H9 (cell line): ENCODE results near the gene AP1AR. TPM values are rescaled to one million over a fixed set of nuclear protein-coding genes. Genes with fewer than 3 reads are reported as not detected.

Experiments used
- DNase-seq: peaks from one replicate; pipeline ENCODE4 v3.0.0-alpha.2; 2017
- H2AFZ ChIP-seq: one replicate; pipeline ENCODE4 v1.6.1; 2013; ENCODE audit warnings: mild to moderate bottlenecking, low read length, control low read depth, moderate library complexity
- H2AK5ac ChIP-seq: 2 replicates; pipeline ENCODE4 v1.6.1; 2013; ENCODE audit warnings: low read length, control low read depth, mixed read lengths; ENCODE audit not compliant: insufficient read length
- H2BK120ac ChIP-seq: one replicate; pipeline ENCODE4 v1.6.1; 2013; ENCODE audit warnings: low read depth, mild to moderate bottlenecking, low read length, control low read depth, inconsistent platforms; ENCODE audit not compliant: poor library complexity, severe bottlenecking
- H2BK12ac ChIP-seq: 2 replicates; pipeline ENCODE4 v1.6.1; 2013; ENCODE audit warnings: low read length, control low read depth, mixed read lengths, low read depth; ENCODE audit not compliant: insufficient read length
- H2BK15ac ChIP-seq: 2 replicates; pipeline ENCODE4 v1.6.1; 2013; ENCODE audit warnings: low read depth, low read length, control low read depth
- H2BK20ac ChIP-seq: one replicate; pipeline ENCODE4 v1.6.1; 2013; ENCODE audit warnings: low read depth, mild to moderate bottlenecking, low read length, control low read depth, inconsistent platforms; ENCODE audit not compliant: poor library complexity, severe bottlenecking
- H2BK5ac ChIP-seq: 2 replicates; pipeline ENCODE4 v1.6.1; 2013; ENCODE audit warnings: low read length, control low read depth, mixed read lengths; ENCODE audit not compliant: insufficient read length
- H3K14ac ChIP-seq: 2 replicates; pipeline ENCODE4 v1.6.1; 2013; ENCODE audit warnings: low read length, control low read depth; ENCODE audit not compliant: insufficient read depth
- H3K18ac ChIP-seq: 2 replicates; pipeline ENCODE4 v1.6.1; 2013; ENCODE audit warnings: low read depth, mild to moderate bottlenecking, mixed read lengths, low read length, control low read depth; ENCODE audit not compliant: insufficient read length
- H3K23ac ChIP-seq: 2 replicates; pipeline ENCODE4 v1.6.1; 2013; ENCODE audit warnings: low read length, control low read depth, mixed read lengths, low read depth; ENCODE audit not compliant: insufficient read length
- H3K23me2 ChIP-seq: 2 replicates; pipeline ENCODE4 v1.6.1; 2013; ENCODE audit warnings: low read depth, mild to moderate bottlenecking, mixed read lengths, low read length, control low read depth; ENCODE audit not compliant: insufficient read length, poor library complexity, severe bottlenecking
- H3K27ac ChIP-seq: 2 replicates; pipeline ENCODE4 v1.5.1; 2013; ENCODE audit warnings: low read length, control low read depth, mixed read lengths, low read depth; ENCODE audit not compliant: insufficient read length
- H3K27me3 ChIP-seq: 2 replicates; pipeline ENCODE4 v1.6.1; 2013; ENCODE audit warnings: low read length, control low read depth, inconsistent platforms; ENCODE audit not compliant: insufficient read depth
- H3K4ac ChIP-seq: 2 replicates; pipeline ENCODE4 v1.6.1; 2013; ENCODE audit warnings: low read depth, mild to moderate bottlenecking, control low read depth, inconsistent platforms, low read length, moderate library complexity
- H3K4me1 ChIP-seq: 2 replicates; pipeline ENCODE4 v1.6.1; 2013; ENCODE audit warnings: low read length, control low read depth, inconsistent platforms; ENCODE audit not compliant: insufficient read depth
- H3K4me2 ChIP-seq: 2 replicates; pipeline ENCODE4 v1.6.1; 2013; ENCODE audit warnings: low read length, control low read depth, mixed read lengths; ENCODE audit not compliant: insufficient read length, insufficient read depth
- H3K56ac ChIP-seq: 2 replicates; pipeline ENCODE4 v1.6.1; 2013; ENCODE audit warnings: low read depth, mild to moderate bottlenecking, mixed read lengths, low read length, control low read depth; ENCODE audit not compliant: insufficient read length
- H3K79me1 ChIP-seq: 2 replicates; pipeline ENCODE4 v1.6.1; 2013; ENCODE audit warnings: low read depth, mild to moderate bottlenecking, moderate library complexity, low read length, control low read depth, inconsistent platforms; ENCODE audit not compliant: insufficient read depth, poor library complexity, severe bottlenecking
- H3K79me2 ChIP-seq: 2 replicates; pipeline ENCODE4 v1.6.1; 2013; ENCODE audit warnings: low read length, control low read depth, inconsistent platforms; ENCODE audit not compliant: insufficient read depth
- H3K9ac ChIP-seq: 2 replicates; pipeline ENCODE4 v1.6.1; 2013; ENCODE audit warnings: low read length, control low read depth, mixed read lengths; ENCODE audit not compliant: insufficient read length; ENCODE audit errors: extremely low read depth
- H3K9me3 ChIP-seq: one replicate; pipeline ENCODE4 v1.6.1; 2013; ENCODE audit warnings: low read depth, low read length, inconsistent platforms; ENCODE audit not compliant: control insufficient read depth
- H3T11ph ChIP-seq: one replicate; pipeline ENCODE4 v1.6.1; 2013; ENCODE audit warnings: mild to moderate bottlenecking, low read length, control low read depth, inconsistent platforms
- H4K20me1 ChIP-seq: one replicate; pipeline ENCODE4 v1.6.1; 2013; ENCODE audit not compliant: control insufficient read depth, insufficient read length, insufficient read depth
- H4K5ac ChIP-seq: 2 replicates; pipeline ENCODE4 v1.6.1; 2013; ENCODE audit warnings: low read depth, mild to moderate bottlenecking, mixed read lengths, low read length, control low read depth; ENCODE audit not compliant: insufficient read length
- H4K8ac ChIP-seq: replicated peaks from 2 replicates; pipeline ENCODE4 v1.6.1; 2013; ENCODE audit warnings: low read length, control low read depth, mixed read lengths, low read depth; ENCODE audit not compliant: insufficient read length
- H4K91ac ChIP-seq: 2 replicates; pipeline ENCODE4 v1.6.1; 2013; ENCODE audit warnings: low read depth, mild to moderate bottlenecking, moderate library complexity, mixed read lengths, low read length, control low read depth; ENCODE audit not compliant: insufficient read length
- H3K27ac Mint-ChIP-seq, 3 experiments: 2 replicates in 2 of 3; 3 replicates in 1 of 3; pipeline ENCODE4 v1.8.0; 2020 to 2021; ENCODE audit warnings: mixed read lengths in 3 of 3, mild to moderate bottlenecking in 1 of 3, moderate library complexity in 1 of 3
- H3K27me3 Mint-ChIP-seq: 2 replicates; pipeline ENCODE4 v1.8.0; 2021; ENCODE audit warnings: low read depth, mild to moderate bottlenecking, moderate library complexity, mixed read lengths
- H3K36me3 Mint-ChIP-seq, 3 experiments: 2 replicates in 2 of 3; 3 replicates in 1 of 3; pipeline ENCODE4 v1.8.0; 2020 to 2021; ENCODE audit warnings: low read depth in 3 of 3, mixed read lengths in 3 of 3; ENCODE audit not compliant: insufficient read depth in 1 of 3
- H3K4me1 Mint-ChIP-seq, 2 experiments: 2 replicates each; pipeline ENCODE4 v1.8.0; 2020; ENCODE audit warnings: mixed read lengths in 2 of 2
- H3K4me3 Mint-ChIP-seq, 2 experiments: 2 replicates in 1 of 2; 3 replicates in 1 of 2; pipeline ENCODE4 v1.8.0; 2020 to 2021; ENCODE audit warnings: mild to moderate bottlenecking in 2 of 2, mixed read lengths in 2 of 2, moderate library complexity in 1 of 2
- H3K9me3 Mint-ChIP-seq, 2 experiments: 2 replicates in 1 of 2; 3 replicates in 1 of 2; pipeline ENCODE4 v1.8.0; 2020; ENCODE audit warnings: mild to moderate bottlenecking in 2 of 2, mixed read lengths in 2 of 2, moderate library complexity in 1 of 2
- total RNA-seq: library from RNA; stranded (reverse); gene quantifications from 2 replicates; pipeline ENCODE4 v1.2.1, GENCODE V29; 2021
- TF ChIP-seq, protein P1 (sequence below): fragments of 200-600 bp; sonication (generic); conservative IDR thresholded peaks from 3 replicates; pipeline ENCODE4 v1.8.0; 2021; ENCODE audit warnings: antibody characterized with exemption, mild to moderate bottlenecking

AP1AR gene
- total RNA-seq, 1 experiment from 2014 or later: 24.2 TPM

DNA sequence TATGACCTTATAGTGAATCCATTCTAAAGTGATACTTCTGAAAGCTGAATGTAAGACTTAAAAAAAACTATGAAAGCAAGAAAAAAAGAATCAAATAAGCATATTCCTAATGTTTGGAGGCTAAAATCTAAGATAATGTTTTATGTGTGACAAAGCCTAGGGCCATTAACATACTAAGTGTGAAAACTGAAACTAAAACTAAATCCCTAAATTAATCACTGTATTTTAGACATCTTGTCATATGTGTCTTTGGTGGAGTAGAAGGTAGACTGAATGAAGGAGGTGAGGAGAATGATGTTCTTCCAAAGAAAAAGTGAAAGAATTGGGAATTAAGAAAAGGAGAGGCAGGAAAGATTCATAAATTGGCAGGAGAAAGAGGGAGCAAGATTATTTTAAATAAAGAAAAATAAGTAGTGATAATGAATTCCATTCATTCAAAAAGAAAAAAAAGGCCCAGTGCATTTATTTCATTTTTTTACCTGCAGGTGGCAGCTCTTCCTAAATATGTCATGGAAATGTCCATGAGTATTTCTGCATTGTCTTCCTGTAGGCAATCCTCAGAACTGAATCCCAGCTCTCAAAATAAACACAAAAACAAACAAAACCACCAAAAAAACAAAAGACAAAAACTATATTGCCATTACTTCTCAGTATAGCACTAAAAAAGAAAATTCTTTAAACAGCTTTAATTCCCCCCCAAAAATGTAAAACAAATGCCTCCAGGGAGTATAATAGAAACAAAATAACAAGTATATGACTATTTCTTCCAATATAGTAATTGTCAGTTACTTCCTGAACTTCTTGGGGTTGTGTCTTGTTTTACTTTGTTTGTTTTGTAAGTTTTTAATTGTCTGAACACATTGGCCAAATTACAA, 17.0 kb upstream of the AP1AR start:
- H3K4me3 Mint-ChIP-seq: no peak overlapping the region
- Histone ChIP-seq H2BK12ac (no peak overlapping the region), H3K27ac (no peak overlapping the region), H3K79me1 (no peaks in the 10 kb centered on the region), H3K79me2 (no peaks in the 10 kb centered on the region), H3K18ac (no peak overlapping the region), H3K9ac (no peak overlapping the region), H2BK120ac (no peak overlapping the region), H3K14ac (no peak overlapping the region), H2BK15ac (no peak overlapping the region), H4K91ac (no peak overlapping the region), H2AK5ac (no peak overlapping the region), H3K56ac (no peak overlapping the region), H4K20me1 (no peaks in the 10 kb centered on the region), H4K8ac (no peak overlapping the region), H3K4ac (no peak overlapping the region), H4K5ac (no peak overlapping the region), H3K9me3 (peaks cover 4% of the 10 kb centered on the region), H2BK5ac (no peak overlapping the region), H3K27me3 (no peaks in the 10 kb centered on the region), H2AFZ (no peak overlapping the region), H2BK20ac (no peak overlapping the region), H3K23me2 (no peaks in the 10 kb centered on the region), H3T11ph (no peak overlapping the region), H3K4me1 (no peaks in the 10 kb centered on the region), H3K4me2 (no peak overlapping the region), H3K23ac (no peak overlapping the region)
- no peaks in the 10 kb centered on the region for H3K4me1 Mint-ChIP-seq
- H3K9me3 Mint-ChIP-seq: peaks cover 2 to 11% of the 10 kb centered on the region in 2 experiments; a peak in 3 of 5 replicates
- H3K27ac Mint-ChIP-seq: no peak overlapping the region
- peaks cover 2% of the 10 kb centered on the region; the same call in 1 of the 2 replicates for H3K27me3 Mint-ChIP-seq
- DNase-seq: no peak
- TF ChIP-seq, protein P1, sequence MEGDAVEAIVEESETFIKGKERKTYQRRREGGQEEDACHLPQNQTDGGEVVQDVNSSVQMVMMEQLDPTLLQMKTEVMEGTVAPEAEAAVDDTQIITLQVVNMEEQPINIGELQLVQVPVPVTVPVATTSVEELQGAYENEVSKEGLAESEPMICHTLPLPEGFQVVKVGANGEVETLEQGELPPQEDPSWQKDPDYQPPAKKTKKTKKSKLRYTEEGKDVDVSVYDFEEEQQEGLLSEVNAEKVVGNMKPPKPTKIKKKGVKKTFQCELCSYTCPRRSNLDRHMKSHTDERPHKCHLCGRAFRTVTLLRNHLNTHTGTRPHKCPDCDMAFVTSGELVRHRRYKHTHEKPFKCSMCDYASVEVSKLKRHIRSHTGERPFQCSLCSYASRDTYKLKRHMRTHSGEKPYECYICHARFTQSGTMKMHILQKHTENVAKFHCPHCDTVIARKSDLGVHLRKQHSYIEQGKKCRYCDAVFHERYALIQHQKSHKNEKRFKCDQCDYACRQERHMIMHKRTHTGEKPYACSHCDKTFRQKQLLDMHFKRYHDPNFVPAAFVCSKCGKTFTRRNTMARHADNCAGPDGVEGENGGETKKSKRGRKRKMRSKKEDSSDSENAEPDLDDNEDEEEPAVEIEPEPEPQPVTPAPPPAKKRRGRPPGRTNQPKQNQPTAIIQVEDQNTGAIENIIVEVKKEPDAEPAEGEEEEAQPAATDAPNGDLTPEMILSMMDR: no peak; the same call in 2 of the 3 replicates
- peaks cover 0 to 6% (median 0%) of the 10 kb centered on the region in 3 experiments; a peak in 2 of 7 replicates for H3K36me3 Mint-ChIP-seq
